Measurements from ENCODE around the gene SCRN2.

SCRN2 gene

GRCh38 chr17:47836601-47837000, 4.5 kb downstream of the SCRN2 start:
- no peaks in the 10 kb centered on the region for H3K27me3 ChIP-seq (ENCODE audit: insufficient read depth, poor library complexity, severe bottlenecking)
- DNase-seq (ENCODE audit: low read depth in 1 of 2, low spot score in 1 of 2): no peak
- no peak overlapping the region for H3K27ac ChIP-seq (replicated peaks)
- H3K4me3 ChIP-seq (replicated peaks; ENCODE audit: insufficient read depth, low read length): no peak overlapping the region
- TF ChIP-seq REST (IDR thresholded peaks at IDR 0.05; ENCODE audit: insufficient replicate concordance, low read depth) (no peak), SPI1 (IDR thresholded peaks at IDR 0.05; ENCODE audit: borderline replicate concordance, low read depth) (no peak), POLR2AphosphoS5 (IDR thresholded peaks at IDR 0.05; ENCODE audit: low read depth) (no peak), CTCF (IDR thresholded peaks at IDR 0.05; ENCODE audit: insufficient read depth, low read length) (no peak), GABPA (IDR thresholded peaks at IDR 0.05; ENCODE audit: low read depth) (no peak)

GRCh38 chr17:47834756-47835155, 6.3 kb downstream of the SCRN2 start:
- TF ChIP-seq SPI1 (IDR thresholded peaks at IDR 0.05; ENCODE audit: borderline replicate concordance, low read depth) (no peak), CTCF (IDR thresholded peaks at IDR 0.05; ENCODE audit: insufficient read depth, low read length) (no peak), REST (IDR thresholded peaks at IDR 0.05; ENCODE audit: insufficient replicate concordance, low read depth) (no peak), POLR2AphosphoS5 (IDR thresholded peaks at IDR 0.05; ENCODE audit: low read depth) (no peak), GABPA (IDR thresholded peaks at IDR 0.05; ENCODE audit: low read depth) (no peak)
- DNase-seq (ENCODE audit: low read depth in 1 of 2, low spot score in 1 of 2): no peak

GRCh38 chr17:47831934-47832327, 9.1 kb downstream of the SCRN2 start:
- Histone ChIP-seq H3K27ac (replicated peaks) (peak overlapping the region; percentile 60), H3K4me3 (replicated peaks; ENCODE audit: insufficient read depth, low read length) (peak overlapping the region; percentile 64), H3K27me3 (ENCODE audit: insufficient read depth, poor library complexity, severe bottlenecking) (no peaks in the 10 kb centered on the region)
- DNase-seq (ENCODE audit: low read depth in 1 of 2, low spot score in 1 of 2): peak; percentile 61 to 65
- TF ChIP-seq POLR2AphosphoS5 (IDR thresholded peaks at IDR 0.05; ENCODE audit: low read depth): no peak
- TF ChIP-seq SPI1 (IDR thresholded peaks at IDR 0.05; ENCODE audit: borderline replicate concordance, low read depth): peak; percentile 64

More at GRCh38 chr17:47834756-47835155, 6.3 kb downstream of the SCRN2 start:
- Histone ChIP-seq H3K27me3 (ENCODE audit: insufficient read depth, poor library complexity, severe bottlenecking) (no peaks in the 10 kb centered on the region), H3K4me3 (replicated peaks; ENCODE audit: insufficient read depth, low read length) (no peak overlapping the region), H3K27ac (replicated peaks) (no peak overlapping the region)

- H3K27ac ChIP-seq (replicated peaks): peak within 1 kb of the TSS; percentile 60
- H3K4me3 ChIP-seq (replicated peaks; ENCODE audit: insufficient read depth, low read length): peak within 1 kb of the TSS; percentile 64
- no peak for TF ChIP-seq SPI1 (IDR thresholded peaks at IDR 0.05; ENCODE audit: borderline replicate concordance, low read depth)
- TF ChIP-seq GABPA (IDR thresholded peaks at IDR 0.05; ENCODE audit: low read depth): peak; percentile 82
- peak; percentile 97 for TF ChIP-seq POLR2AphosphoS5 (IDR thresholded peaks at IDR 0.05; ENCODE audit: low read depth)
- DNase-seq (ENCODE audit: low read depth in 1 of 2, low spot score in 1 of 2): peak; percentile 85 to 90
- H3K27me3 ChIP-seq (ENCODE audit: insufficient read depth, poor library complexity, severe bottlenecking): no peaks in the 10 kb centered on the region
Measured at GRCh38 chr17:47831003-47831933, 9.8 kb downstream of the SCRN2 start, which contains the start of the genes LRRC46 and MRPL10. Gene LRRC46, plus strand, starts transcription at chr17:47831670. Its CDS starts 320 bp downstream, at chr17:47831990. Gene MRPL10, minus strand, starts transcription at chr17:47831541. Its CDS starts 30 bp downstream, at chr17:47831511.

Data from HL-60 (cell line).